ENCODE results near the gene NHERF1. TPM values are rescaled to one million over a fixed set of nuclear protein-coding genes. Genes with fewer than 3 reads are reported as not detected.

Gene NHERF1
- total and polyA plus RNA-seq, 7 experiments from 2014 or later, result 93.1 to 393 (median 165) TPM

- no peak overlapping the region for H3K27ac ChIP-seq (ENCODE audit: low read depth, low read length)
- no peaks in the 10 kb centered on the region for H3K27me3 ChIP-seq (ENCODE audit: control insufficient read depth in 2 of 2, insufficient read depth in 2 of 2, low read length in 2 of 2)
- CTCF ChIA-PET, result no interaction called here
- Mint-ChIP-seq H3K4me1 (peaks cover 0 to 2% (median 0%) of the 10 kb centered on the region in 7 donors), H3K27ac (no peak overlapping the region), H3K36me3 (no peaks in the 10 kb centered on the region), H3K9me3 (no peaks in the 10 kb centered on the region), H3K27me3 (peaks cover 0 to 19% (median 0%) of the 10 kb centered on the region in 5 donors), H3K4me3 (no peak overlapping the region)
- no peaks in the 10 kb centered on the region for H3K36me3 ChIP-seq (ENCODE audit: control insufficient read depth in 2 of 3, insufficient read depth in 3 of 3, low read length in 3 of 3)
- DNase-seq (no peak), ATAC-seq (no peak)
- H3K4me1 ChIP-seq (ENCODE audit: control insufficient read depth in 2 of 2, insufficient read depth in 2 of 2, low read length in 2 of 2), result peaks cover 0 to 18% of the 10 kb centered on the region in 2 donors
- intact Hi-C loops (cut with micrococcal nuclease), result no loop called here
- POLR2A ChIA-PET, result no interaction called here
- H3K9me3 ChIP-seq (ENCODE audit: control insufficient read depth in 2 of 3, low read length in 3 of 3), result no peaks in the 10 kb centered on the region
- H3K4me3 ChIP-seq (ENCODE audit: low read length), result no peak overlapping the region
Observed at GRCh38 chr17:74725111-74725510, 23.3 kb upstream of the NHERF1 start.

GRCh38 chr17:74728033-74728701 lies 20.3 kb upstream of the NHERF1 start:
- Histone ChIP-seq H3K4me1 (ENCODE audit: control insufficient read depth in 2 of 2, insufficient read depth in 2 of 2, low read length in 2 of 2) (peaks cover 0 to 32% of the 10 kb centered on the region in 2 donors), H3K36me3 (ENCODE audit: control insufficient read depth in 2 of 3, insufficient read depth in 3 of 3, low read length in 3 of 3) (no peaks in the 10 kb centered on the region), H3K4me3 (ENCODE audit: low read length) (no peak overlapping the region), H3K9me3 (ENCODE audit: control insufficient read depth in 2 of 3, low read length in 3 of 3) (no peaks in the 10 kb centered on the region), H3K27ac (ENCODE audit: low read depth, low read length) (no peak overlapping the region), H3K27me3 (ENCODE audit: control insufficient read depth in 2 of 2, insufficient read depth in 2 of 2, low read length in 2 of 2) (no peaks in the 10 kb centered on the region)
- Mint-ChIP-seq H3K27ac (no peak overlapping the region), H3K36me3 (no peaks in the 10 kb centered on the region), H3K27me3 (no peaks in the 10 kb centered on the region), H3K4me1 (peaks cover 0 to 17% (median 0%) of the 10 kb centered on the region in 7 donors), H3K9me3 (no peaks in the 10 kb centered on the region), H3K4me3 (no peak overlapping the region)
- ATAC-seq, result no peak
- intact Hi-C loops (cut with micrococcal nuclease), result no loop called here
- ChIA-PET POLR2A (no interaction called here), CTCF (no interaction called here)
- no peak for DNase-seq

DNA sequence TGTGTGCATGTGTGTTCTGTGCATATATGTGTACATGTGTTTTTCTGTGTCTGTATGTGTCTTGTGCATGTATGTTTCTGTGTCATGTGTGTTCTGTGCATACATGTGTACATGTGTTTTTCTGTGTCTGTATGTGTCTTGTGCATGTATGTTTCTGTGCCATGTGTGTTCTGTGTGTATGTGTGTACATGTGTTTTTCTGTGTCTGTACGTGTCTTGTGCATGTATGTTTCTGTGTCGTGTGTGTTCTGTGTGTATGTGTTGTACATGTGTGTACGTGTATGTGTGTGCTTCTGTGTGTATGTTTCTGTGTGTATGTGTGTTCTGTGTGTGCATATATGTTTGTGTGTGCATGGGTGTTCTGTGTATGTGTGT lies 19.7 kb upstream of the NHERF1 start:
- no peak overlapping the region for H3K27ac Mint-ChIP-seq
- POLR2A ChIA-PET, result no interaction called here

GRCh38 chr17:74729368-74729767 lies 19.1 kb upstream of the NHERF1 start:
- Histone ChIP-seq H3K9me3 (ENCODE audit: control insufficient read depth in 2 of 3, low read length in 3 of 3) (no peaks in the 10 kb centered on the region), H3K27ac (ENCODE audit: low read depth, low read length) (no peak overlapping the region), H3K27me3 (ENCODE audit: control insufficient read depth in 2 of 2, insufficient read depth in 2 of 2, low read length in 2 of 2) (no peaks in the 10 kb centered on the region), H3K4me1 (ENCODE audit: control insufficient read depth in 2 of 2, insufficient read depth in 2 of 2, low read length in 2 of 2) (peaks cover 0 to 32% of the 10 kb centered on the region in 2 donors), H3K4me3 (ENCODE audit: low read length) (no peak overlapping the region), H3K36me3 (ENCODE audit: control insufficient read depth in 2 of 3, insufficient read depth in 3 of 3, low read length in 3 of 3) (no peaks in the 10 kb centered on the region)
- no peaks in the 10 kb centered on the region for H3K9me3 Mint-ChIP-seq
- H3K27ac Mint-ChIP-seq, result no peak overlapping the region
- DNase-seq (no peak), ATAC-seq (no peak)
- ChIA-PET POLR2A (no interaction called here), CTCF (no interaction called here)
- intact Hi-C loops (cut with micrococcal nuclease), result no loop called here
- peaks cover 0 to 20% (median under 1%) of the 10 kb centered on the region in 7 donors for H3K4me1 Mint-ChIP-seq
- H3K27me3 Mint-ChIP-seq, result peaks cover 0 to 6% (median 0%) of the 10 kb centered on the region in 5 donors
- no peak overlapping the region for H3K4me3 Mint-ChIP-seq
- H3K36me3 Mint-ChIP-seq, result peaks cover 0 to 2% (median 0%) of the 10 kb centered on the region in 5 donors

More for the DNA sequence above, 19.7 kb upstream of the NHERF1 start:
- Mint-ChIP-seq H3K9me3 (no peaks in the 10 kb centered on the region), H3K36me3 (no peaks in the 10 kb centered on the region), H3K4me3 (no peak overlapping the region), H3K4me1 (peaks cover 0 to 17% (median 0%) of the 10 kb centered on the region in 7 donors), H3K27me3 (no peaks in the 10 kb centered on the region)
- intact Hi-C loops (cut with micrococcal nuclease), result no loop called here
- no peak overlapping the region for H3K27ac ChIP-seq (ENCODE audit: low read depth, low read length)
- no peak for ATAC-seq
- H3K27me3 ChIP-seq (ENCODE audit: control insufficient read depth in 2 of 2, insufficient read depth in 2 of 2, low read length in 2 of 2), result no peaks in the 10 kb centered on the region
- CTCF ChIA-PET, result no interaction called here
- no peak overlapping the region for H3K4me3 ChIP-seq (ENCODE audit: low read length)
- no peaks in the 10 kb centered on the region for H3K9me3 ChIP-seq (ENCODE audit: control insufficient read depth in 2 of 3, low read length in 3 of 3)
- H3K4me1 ChIP-seq (ENCODE audit: control insufficient read depth in 2 of 2, insufficient read depth in 2 of 2, low read length in 2 of 2), result peaks cover 0 to 32% of the 10 kb centered on the region in 2 donors
- DNase-seq, result no peak
- H3K36me3 ChIP-seq (ENCODE audit: control insufficient read depth in 2 of 3, insufficient read depth in 3 of 3, low read length in 3 of 3), result no peaks in the 10 kb centered on the region

DNA sequence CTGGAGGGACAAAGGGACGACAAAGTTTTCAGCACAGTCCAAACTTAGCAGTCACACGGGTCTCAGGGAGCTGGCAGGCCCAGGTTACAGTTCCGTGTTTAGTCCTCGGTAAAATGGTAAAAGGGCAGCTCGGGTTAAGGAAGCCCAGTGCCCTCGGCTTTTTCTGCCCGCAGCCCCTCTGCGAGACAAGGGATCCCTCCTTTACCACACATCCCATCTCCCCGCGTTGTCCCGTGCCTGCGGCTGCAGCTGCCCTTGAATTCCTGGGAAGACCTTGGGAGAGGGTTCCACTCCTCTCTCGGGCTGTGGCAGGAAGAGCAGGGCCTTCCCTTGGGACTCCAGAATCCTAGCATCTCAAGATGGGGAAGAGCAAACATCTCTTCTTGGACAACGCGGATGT lies 18.6 kb upstream of the NHERF1 start:
- Mint-ChIP-seq H3K27ac (peak overlapping the region in 1 of 9 donors; percentile 31), H3K36me3 (peaks cover 0 to 2% (median 0%) of the 10 kb centered on the region in 5 donors), H3K4me3 (peak overlapping the region in 1 of 10 donors; percentile 15), H3K27me3 (peaks cover 0 to 11% (median 0%) of the 10 kb centered on the region in 5 donors), H3K9me3 (no peaks in the 10 kb centered on the region), H3K4me1 (peaks cover 2 to 25% (median 4%) of the 10 kb centered on the region in 7 donors)
- no peaks in the 10 kb centered on the region for H3K27me3 ChIP-seq (ENCODE audit: control insufficient read depth in 2 of 2, insufficient read depth in 2 of 2, low read length in 2 of 2)
- H3K4me1 ChIP-seq (ENCODE audit: control insufficient read depth in 2 of 2, insufficient read depth in 2 of 2, low read length in 2 of 2), result peaks cover 0 to 32% of the 10 kb centered on the region in 2 donors
- no peak overlapping the region for H3K4me3 ChIP-seq (ENCODE audit: low read length)
- ChIA-PET POLR2A (no interaction called here), CTCF (interaction anchor here (0.6 kb wide), 1 partner anchor 72 kb away, joined by 7 read pairs; no protein-coding TSS in a partner anchor)
- no peak for DNase-seq
- no peak for ATAC-seq
- no peak overlapping the region for H3K27ac ChIP-seq (ENCODE audit: low read depth, low read length)
- H3K9me3 ChIP-seq (ENCODE audit: control insufficient read depth in 2 of 3, low read length in 3 of 3), result no peaks in the 10 kb centered on the region
- intact Hi-C loops (cut with micrococcal nuclease), result loop anchor here in 1 of 2 donors (10.0 kb wide), 1 partner anchor 45 kb away; no protein-coding TSS in a partner anchor
- H3K36me3 ChIP-seq (ENCODE audit: control insufficient read depth in 2 of 3, insufficient read depth in 3 of 3, low read length in 3 of 3), result no peaks in the 10 kb centered on the region

GRCh38 chr17:74730491-74731346 lies 17.7 kb upstream of the NHERF1 start:
- Mint-ChIP-seq H3K36me3 (peaks cover 0 to 2% (median 0%) of the 10 kb centered on the region in 5 donors), H3K27ac (peak overlapping the region in 1 of 9 donors; percentile 55), H3K4me3 (peak overlapping the region in 1 of 10 donors; percentile 27), H3K9me3 (no peaks in the 10 kb centered on the region), H3K27me3 (peaks cover 0 to 13% (median 0%) of the 10 kb centered on the region in 5 donors), H3K4me1 (peaks cover 4 to 27% (median 6%) of the 10 kb centered on the region in 7 donors)
- Histone ChIP-seq H3K27me3 (ENCODE audit: control insufficient read depth in 2 of 2, insufficient read depth in 2 of 2, low read length in 2 of 2) (no peaks in the 10 kb centered on the region), H3K27ac (ENCODE audit: low read depth, low read length) (no peak overlapping the region), H3K9me3 (ENCODE audit: control insufficient read depth in 2 of 3, low read length in 3 of 3) (no peaks in the 10 kb centered on the region), H3K4me1 (ENCODE audit: control insufficient read depth in 2 of 2, insufficient read depth in 2 of 2, low read length in 2 of 2) (peaks cover 0 to 32% of the 10 kb centered on the region in 2 donors), H3K4me3 (ENCODE audit: low read length) (no peak overlapping the region), H3K36me3 (ENCODE audit: control insufficient read depth in 2 of 3, insufficient read depth in 3 of 3, low read length in 3 of 3) (no peaks in the 10 kb centered on the region)
- ATAC-seq, result peak; percentile 90
- ChIA-PET CTCF (no interaction called here), POLR2A (no interaction called here)
- no peak for DNase-seq
- intact Hi-C loops (cut with micrococcal nuclease), result loop anchor here in 1 of 2 donors (10.0 kb wide), 1 partner anchor 46 kb away; no protein-coding TSS in a partner anchor

All from naive thymus-derived CD4-positive, alpha-beta T cell (primary cell).